HL-60 (cell line): ENCODE results near the gene ZMYM2.

Experiments
- DNase-seq, 2 experiments: peaks; one replicate each; pipeline ENCODE4 v3.0.0-alpha.2; 2010 to 2020; ENCODE audit warnings: low read depth in 1 of 2, low spot score in 1 of 2
- H3K27ac ChIP-seq: fragments of 250-450 bp; sonication (Bioruptor Pico); replicated peaks from 2 replicates; pipeline ENCODE4 v1.5.1; 2020; ENCODE audit warnings: mild to moderate bottlenecking, moderate library complexity
- H3K27me3 ChIP-seq: fragments of 250-450 bp; sonication (Bioruptor Pico); 2 replicates; pipeline ENCODE4 v1.5.1; 2021; ENCODE audit warnings: mild to moderate bottlenecking, moderate library complexity; ENCODE audit not compliant: insufficient read depth, poor library complexity, severe bottlenecking
- H3K4me3 ChIP-seq: replicated peaks from 2 replicates; pipeline ENCODE4 v1.5.1; 2011; ENCODE audit warnings: mild to moderate bottlenecking, control low read depth, low read length; ENCODE audit not compliant: insufficient read depth
- GABPA ChIP-seq: IDR thresholded peaks from 2 replicates; pipeline ENCODE4 v1.6.1; 2012; ENCODE audit warnings: low read depth
- POLR2AphosphoS5 ChIP-seq: IDR thresholded peaks from 2 replicates; pipeline ENCODE4 v1.6.1; 2012; ENCODE audit warnings: low read depth
- SPI1 ChIP-seq: IDR thresholded peaks from 2 replicates; pipeline ENCODE4 v1.6.1; 2012; ENCODE audit warnings: low read depth, mild to moderate bottlenecking, borderline replicate concordance
- TF ChIP-seq, protein P1 (sequence below): IDR thresholded peaks from one replicate; pipeline ENCODE4 v1.5.1; 2011; ENCODE audit warnings: low read length, control low read depth, inconsistent platforms; ENCODE audit not compliant: insufficient read depth
- TF ChIP-seq, protein P2 (sequence below): IDR thresholded peaks from 2 replicates; pipeline ENCODE4 v1.6.1; 2012; ENCODE audit warnings: low read depth; ENCODE audit not compliant: insufficient replicate concordance

ZMYM2 gene

DNA sequence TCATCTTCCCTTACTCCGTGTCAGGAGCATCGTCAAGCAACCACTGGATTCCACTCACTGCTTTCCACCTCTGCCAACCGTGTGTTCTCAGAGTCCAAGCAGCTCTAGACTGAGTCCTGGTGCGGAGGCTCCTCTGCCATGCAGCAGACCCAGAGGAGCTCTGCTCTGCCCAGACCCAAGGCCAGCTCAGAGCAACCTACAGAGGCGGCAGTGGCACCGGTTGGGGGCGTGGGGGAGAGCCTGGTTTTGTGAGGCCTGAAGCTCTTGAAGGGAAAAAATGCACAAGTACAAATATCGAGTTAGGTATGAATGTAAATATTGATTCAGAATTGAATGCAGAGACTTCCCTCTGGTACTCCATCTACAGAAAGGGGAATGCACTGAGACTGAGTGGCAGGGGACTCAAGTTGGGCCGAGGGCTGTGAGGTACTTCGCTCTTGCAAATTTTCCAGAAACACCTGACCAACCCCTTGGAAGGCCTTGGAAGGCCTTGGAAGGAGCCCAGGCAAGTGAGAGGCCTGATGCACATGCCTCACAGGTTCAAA lies 155.6 kb downstream of the ZMYM2 start:
- Histone ChIP-seq H3K4me3 (no peak overlapping the region), H3K27me3 (no peaks in the 10 kb centered on the region), H3K27ac (no peak overlapping the region)
- TF ChIP-seq POLR2AphosphoS5 (no peak), GABPA (no peak), SPI1 (no peak)
- TF ChIP-seq, protein P1, sequence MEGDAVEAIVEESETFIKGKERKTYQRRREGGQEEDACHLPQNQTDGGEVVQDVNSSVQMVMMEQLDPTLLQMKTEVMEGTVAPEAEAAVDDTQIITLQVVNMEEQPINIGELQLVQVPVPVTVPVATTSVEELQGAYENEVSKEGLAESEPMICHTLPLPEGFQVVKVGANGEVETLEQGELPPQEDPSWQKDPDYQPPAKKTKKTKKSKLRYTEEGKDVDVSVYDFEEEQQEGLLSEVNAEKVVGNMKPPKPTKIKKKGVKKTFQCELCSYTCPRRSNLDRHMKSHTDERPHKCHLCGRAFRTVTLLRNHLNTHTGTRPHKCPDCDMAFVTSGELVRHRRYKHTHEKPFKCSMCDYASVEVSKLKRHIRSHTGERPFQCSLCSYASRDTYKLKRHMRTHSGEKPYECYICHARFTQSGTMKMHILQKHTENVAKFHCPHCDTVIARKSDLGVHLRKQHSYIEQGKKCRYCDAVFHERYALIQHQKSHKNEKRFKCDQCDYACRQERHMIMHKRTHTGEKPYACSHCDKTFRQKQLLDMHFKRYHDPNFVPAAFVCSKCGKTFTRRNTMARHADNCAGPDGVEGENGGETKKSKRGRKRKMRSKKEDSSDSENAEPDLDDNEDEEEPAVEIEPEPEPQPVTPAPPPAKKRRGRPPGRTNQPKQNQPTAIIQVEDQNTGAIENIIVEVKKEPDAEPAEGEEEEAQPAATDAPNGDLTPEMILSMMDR: no peak
- TF ChIP-seq, protein P2, sequence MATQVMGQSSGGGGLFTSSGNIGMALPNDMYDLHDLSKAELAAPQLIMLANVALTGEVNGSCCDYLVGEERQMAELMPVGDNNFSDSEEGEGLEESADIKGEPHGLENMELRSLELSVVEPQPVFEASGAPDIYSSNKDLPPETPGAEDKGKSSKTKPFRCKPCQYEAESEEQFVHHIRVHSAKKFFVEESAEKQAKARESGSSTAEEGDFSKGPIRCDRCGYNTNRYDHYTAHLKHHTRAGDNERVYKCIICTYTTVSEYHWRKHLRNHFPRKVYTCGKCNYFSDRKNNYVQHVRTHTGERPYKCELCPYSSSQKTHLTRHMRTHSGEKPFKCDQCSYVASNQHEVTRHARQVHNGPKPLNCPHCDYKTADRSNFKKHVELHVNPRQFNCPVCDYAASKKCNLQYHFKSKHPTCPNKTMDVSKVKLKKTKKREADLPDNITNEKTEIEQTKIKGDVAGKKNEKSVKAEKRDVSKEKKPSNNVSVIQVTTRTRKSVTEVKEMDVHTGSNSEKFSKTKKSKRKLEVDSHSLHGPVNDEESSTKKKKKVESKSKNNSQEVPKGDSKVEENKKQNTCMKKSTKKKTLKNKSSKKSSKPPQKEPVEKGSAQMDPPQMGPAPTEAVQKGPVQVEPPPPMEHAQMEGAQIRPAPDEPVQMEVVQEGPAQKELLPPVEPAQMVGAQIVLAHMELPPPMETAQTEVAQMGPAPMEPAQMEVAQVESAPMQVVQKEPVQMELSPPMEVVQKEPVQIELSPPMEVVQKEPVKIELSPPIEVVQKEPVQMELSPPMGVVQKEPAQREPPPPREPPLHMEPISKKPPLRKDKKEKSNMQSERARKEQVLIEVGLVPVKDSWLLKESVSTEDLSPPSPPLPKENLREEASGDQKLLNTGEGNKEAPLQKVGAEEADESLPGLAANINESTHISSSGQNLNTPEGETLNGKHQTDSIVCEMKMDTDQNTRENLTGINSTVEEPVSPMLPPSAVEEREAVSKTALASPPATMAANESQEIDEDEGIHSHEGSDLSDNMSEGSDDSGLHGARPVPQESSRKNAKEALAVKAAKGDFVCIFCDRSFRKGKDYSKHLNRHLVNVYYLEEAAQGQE: no peak
- DNase-seq: no peak

DNA sequence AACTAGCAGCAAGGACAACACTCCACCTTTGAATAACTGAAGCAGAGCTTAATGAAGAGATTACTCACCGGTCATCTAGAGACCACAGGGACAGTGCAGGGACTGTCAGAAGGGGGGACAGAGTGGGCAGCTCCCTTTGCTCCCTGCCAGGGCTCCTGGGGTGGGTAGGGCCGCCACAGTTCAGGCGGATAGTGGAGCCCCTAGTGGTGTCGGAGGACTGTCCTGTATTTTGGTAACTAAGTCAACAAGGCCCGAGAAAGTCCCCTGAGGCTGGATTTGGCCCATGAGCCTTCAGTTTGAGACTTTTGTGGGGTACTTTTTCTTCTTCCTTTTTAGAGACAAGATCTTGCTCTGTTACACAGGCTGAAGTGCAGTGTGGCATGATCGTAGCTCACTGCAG lies 157.7 kb downstream of the ZMYM2 start:
- Histone ChIP-seq H3K4me3 (no peak overlapping the region), H3K27ac (no peak overlapping the region), H3K27me3 (no peaks in the 10 kb centered on the region)
- no peak for DNase-seq
- TF ChIP-seq POLR2AphosphoS5 (no peak), GABPA (no peak), SPI1 (no peak)
- TF ChIP-seq, protein P1: no peak
- TF ChIP-seq, protein P2: no peak

DNA sequence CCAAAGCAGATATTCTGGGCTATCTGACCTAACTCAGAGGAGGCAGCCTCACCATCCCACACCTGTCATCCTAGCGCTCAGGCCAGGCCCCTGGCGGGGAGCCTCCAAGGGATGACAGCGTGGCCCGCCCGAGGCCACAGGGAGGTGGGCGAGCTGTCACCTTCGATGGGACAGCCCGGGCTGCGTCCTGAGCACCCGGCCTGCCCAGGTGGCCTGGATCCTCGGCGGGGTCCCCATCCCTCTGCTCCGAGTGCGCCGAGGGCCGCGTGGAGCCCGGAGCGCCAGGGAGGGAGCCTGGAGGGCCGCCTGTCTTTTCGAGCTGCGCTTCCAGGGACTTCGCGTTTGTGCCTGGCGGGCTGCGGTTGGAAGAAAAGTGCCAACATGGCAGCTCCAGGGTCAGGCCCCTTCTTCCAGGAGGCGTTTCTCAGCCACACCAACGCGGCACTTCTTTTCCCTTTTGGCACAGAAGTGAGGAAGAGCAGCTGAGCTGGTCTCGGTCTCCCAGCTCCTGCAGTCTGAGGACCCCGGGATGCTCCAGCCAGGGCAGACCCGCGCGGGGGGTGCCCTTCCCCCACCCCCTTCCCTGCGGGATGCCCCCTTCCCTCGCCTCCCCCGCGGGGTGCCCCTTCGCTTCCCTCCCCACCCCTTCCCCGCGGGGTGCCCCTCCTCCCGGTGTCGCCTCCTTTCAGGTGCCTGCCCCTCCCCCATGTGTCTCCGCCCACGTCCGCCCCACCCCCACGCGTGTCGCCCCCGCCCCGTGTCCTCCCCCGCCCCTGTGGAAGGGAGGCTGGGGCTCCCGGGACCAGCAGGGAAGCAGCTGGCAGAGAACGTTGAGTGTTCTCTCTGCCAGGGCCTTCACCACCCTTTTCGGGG lies 160.0 kb downstream of the ZMYM2 start:
- H3K27ac ChIP-seq: peak overlapping the region; percentile 94
- TF ChIP-seq POLR2AphosphoS5: no peak
- no peak for TF ChIP-seq GABPA
- TF ChIP-seq, protein P2: no peak
- TF ChIP-seq SPI1: no peak
- TF ChIP-seq, protein P1: no peak

More for the DNA sequence above, 160.0 kb downstream of the ZMYM2 start:
- DNase-seq: peak in 1 of 2 experiments; percentile 29
- H3K27me3 ChIP-seq: no peaks in the 10 kb centered on the region
- H3K4me3 ChIP-seq: peak overlapping the region; percentile 59
